ENCODE data around the gene IRAK3. TPM values are rescaled to one million over a fixed set of nuclear protein-coding genes. Genes with fewer than 3 reads are reported as not detected.
"Not testable (repeated sequence)": the region's sequence is repeated elsewhere in the genome, so short reads cannot be mapped to it uniquely, and the experiment has no call there.

IRAK3 gene
- total and polyA plus RNA-seq, 2 donors (not counting 3 experiments of a cell fraction or from before 2014, with no cell fraction given), result 2.3 to 8.5 TPM

DNA sequence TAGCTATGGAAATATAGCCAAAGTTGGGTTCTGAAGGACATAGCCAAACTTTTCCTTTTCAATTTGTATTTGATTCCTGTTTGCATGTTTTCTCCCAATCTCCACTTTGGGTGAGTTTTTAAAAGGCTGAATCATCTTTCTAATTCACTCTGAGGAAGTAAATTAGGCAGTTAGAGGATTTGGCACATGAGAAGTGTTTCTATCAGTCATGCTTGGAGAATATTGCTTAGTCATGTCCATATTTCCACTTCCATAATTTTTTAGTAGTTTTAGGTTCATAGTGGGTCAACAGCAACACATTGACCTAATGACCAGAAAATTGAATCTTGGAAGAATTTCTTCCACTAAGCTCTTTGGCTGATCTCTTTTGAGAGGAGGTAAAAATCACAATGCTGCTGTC lies 21.8 kb downstream of the IRAK3 start:
- Histone ChIP-seq H3K9me3 (replicated peaks; ENCODE audit: control insufficient read depth, insufficient read depth, low read length) (no peaks in the 10 kb centered on the region), H3K36me3 (ENCODE audit: control insufficient read depth in 2 of 2, extremely low read depth in 1 of 2, insufficient read depth in 2 of 2, low read length in 2 of 2) (no peaks in the 10 kb centered on the region), H3K79me2 (ENCODE audit: control insufficient read depth, insufficient read depth, low read length) (no peaks in the 10 kb centered on the region), H3K9ac (replicated peaks; ENCODE audit: extremely low read depth, insufficient read depth, low read length) (no peak overlapping the region), H3K9me1 (replicated peaks; ENCODE audit: control insufficient read depth, extremely low read depth, insufficient read depth, low read length) (no peaks in the 10 kb centered on the region), H2AFZ (ENCODE audit: low read depth, low read length) (no peak overlapping the region), H4K20me1 (replicated peaks; ENCODE audit: control insufficient read depth, extremely low read depth, insufficient read depth, low read length) (no peaks in the 10 kb centered on the region), H3K27ac (ENCODE audit: insufficient read depth, low read depth, low read length) (no peak overlapping the region), H3K4me3 (replicated peaks in 1 of 3; ENCODE audit: insufficient read depth in 1 of 3, low read depth in 1 of 3, low read length in 3 of 3) (no peak overlapping the region), H3K4me2 (ENCODE audit: insufficient read depth, low read length) (no peak overlapping the region), H3K4me1 (ENCODE audit: control insufficient read depth, extremely low read depth, insufficient read depth, low read length) (no peaks in the 10 kb centered on the region), H3K27me3 (ENCODE audit: control insufficient read depth in 2 of 2, insufficient read depth in 2 of 2, low read length in 2 of 2) (no peaks in the 10 kb centered on the region)
- dilution Hi-C loops (cut with MboI; ENCODE audit: extremely low pct_ligation_motif_present, low sequenced_read_pairs) (no loop called here), intact Hi-C loops (cut with micrococcal nuclease) (no loop called here)
- no TSS peak for BruUV-seq (replicated peaks)
- no peak for FAIRE-seq
- DNase-seq (ENCODE audit: low read depth, low spot score), result no peak
- POLR2A ChIA-PET, result no interaction called here
- TF ChIP-seq FOS (IDR thresholded peaks at IDR 0.05; ENCODE audit: borderline replicate concordance, insufficient read depth, low read length) (no peak), JUN (IDR thresholded peaks at IDR 0.05; ENCODE audit: borderline replicate concordance, insufficient read depth, insufficient read length, low read depth) (no peak), GATA2 (IDR thresholded peaks at IDR 0.05; ENCODE audit: insufficient read depth, insufficient read length, low read depth, low read length) (no peak), POLR2A (IDR thresholded peaks at IDR 0.05; ENCODE audit: low read depth, low read length) (no peak), EZH2 (IDR thresholded peaks at IDR 0.05; ENCODE audit: borderline replicate concordance, low read depth, low read length, severe bottlenecking) (no peak), MYC (IDR thresholded peaks at IDR 0.05; ENCODE audit: low read depth, low read length) (no peak), CTCF (IDR thresholded peaks at IDR 0.05; ENCODE audit: extremely low read depth in 1 of 2, insufficient read depth in 1 of 2, low read depth in 1 of 2, low read length in 2 of 2) (no peak), POLR2AphosphoS5 (IDR thresholded peaks at IDR 0.05; ENCODE audit: insufficient read depth, low read depth, low read length) (no peak)
- TF ChIP-seq, protein P1, sequence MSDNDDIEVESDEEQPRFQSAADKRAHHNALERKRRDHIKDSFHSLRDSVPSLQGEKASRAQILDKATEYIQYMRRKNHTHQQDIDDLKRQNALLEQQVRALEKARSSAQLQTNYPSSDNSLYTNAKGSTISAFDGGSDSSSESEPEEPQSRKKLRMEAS (IDR thresholded peaks at IDR 0.05; ENCODE audit: insufficient read depth, insufficient read length), result no peak
- CTCF ChIA-PET, result interaction anchor here (0.7 kb wide), 1 partner anchor 15 kb away, joined by 3 read pairs; no protein-coding TSS in a partner anchor

DNA sequence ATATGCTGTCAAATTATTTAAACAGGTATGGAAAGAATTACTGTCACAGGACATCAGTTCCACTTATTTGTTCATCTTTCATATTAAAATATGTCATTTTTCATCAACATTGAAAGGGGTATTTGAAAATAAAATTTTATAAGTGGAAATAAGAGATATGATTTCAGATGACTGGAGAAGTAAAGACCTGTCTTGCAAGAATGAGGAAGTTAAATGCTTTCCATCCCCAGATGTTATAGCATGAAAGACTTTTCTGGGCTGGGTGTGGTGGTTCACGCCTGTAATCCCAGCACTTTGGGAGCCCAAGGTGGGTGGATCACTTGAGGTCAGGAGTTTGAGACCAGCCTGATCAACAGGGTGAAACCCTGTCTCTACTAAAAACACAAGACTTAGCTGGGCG lies 22.6 kb downstream of the IRAK3 start:
- H2AFZ ChIP-seq (ENCODE audit: low read depth, low read length); H3K27ac ChIP-seq (ENCODE audit: insufficient read depth, low read depth, low read length); FAIRE-seq; H3K9me3 ChIP-seq (replicated peaks; ENCODE audit: control insufficient read depth, insufficient read depth, low read length); CTCF ChIA-PET; intact Hi-C loops (cut with micrococcal nuclease); H3K79me2 ChIP-seq (ENCODE audit: control insufficient read depth, insufficient read depth, low read length); BruUV-seq (replicated peaks); POLR2A ChIA-PET; H4K20me1 ChIP-seq (replicated peaks; ENCODE audit: control insufficient read depth, extremely low read depth, insufficient read depth, low read length); H3K9ac ChIP-seq (replicated peaks; ENCODE audit: extremely low read depth, insufficient read depth, low read length); dilution Hi-C loops (cut with MboI; ENCODE audit: extremely low pct_ligation_motif_present, low sequenced_read_pairs); DNase-seq (ENCODE audit: low read depth, low spot score); H3K27me3 ChIP-seq (ENCODE audit: control insufficient read depth in 2 of 2, insufficient read depth in 2 of 2, low read length in 2 of 2); H3K4me1 ChIP-seq (ENCODE audit: control insufficient read depth, extremely low read depth, insufficient read depth, low read length); H3K4me2 ChIP-seq (ENCODE audit: insufficient read depth, low read length); H3K9me1 ChIP-seq (replicated peaks; ENCODE audit: control insufficient read depth, extremely low read depth, insufficient read depth, low read length); H3K36me3 ChIP-seq (ENCODE audit: control insufficient read depth in 2 of 2, extremely low read depth in 1 of 2, insufficient read depth in 2 of 2, low read length in 2 of 2); H3K4me3 ChIP-seq (replicated peaks in 1 of 3; ENCODE audit: insufficient read depth in 1 of 3, low read depth in 1 of 3, low read length in 3 of 3): not testable (repeated sequence)

- BruUV-seq (replicated peaks); POLR2A ChIA-PET; H3K9me3 ChIP-seq (replicated peaks; ENCODE audit: control insufficient read depth, insufficient read depth, low read length): not testable (repeated sequence)
These were observed 24.0 kb downstream of the IRAK3 start for GRCh38 chr12:66213011-66213410.

More at GRCh38 chr12:66213011-66213410, 24.0 kb downstream of the IRAK3 start:
- H3K79me2 ChIP-seq (ENCODE audit: control insufficient read depth, insufficient read depth, low read length); H3K9me1 ChIP-seq (replicated peaks; ENCODE audit: control insufficient read depth, extremely low read depth, insufficient read depth, low read length); H3K36me3 ChIP-seq (ENCODE audit: control insufficient read depth in 2 of 2, extremely low read depth in 1 of 2, insufficient read depth in 2 of 2, low read length in 2 of 2); intact Hi-C loops (cut with micrococcal nuclease); FAIRE-seq; DNase-seq (ENCODE audit: low read depth, low spot score); CTCF ChIA-PET; dilution Hi-C loops (cut with MboI; ENCODE audit: extremely low pct_ligation_motif_present, low sequenced_read_pairs); H2AFZ ChIP-seq (ENCODE audit: low read depth, low read length); H3K27me3 ChIP-seq (ENCODE audit: control insufficient read depth in 2 of 2, insufficient read depth in 2 of 2, low read length in 2 of 2); H3K4me2 ChIP-seq (ENCODE audit: insufficient read depth, low read length); H4K20me1 ChIP-seq (replicated peaks; ENCODE audit: control insufficient read depth, extremely low read depth, insufficient read depth, low read length); H3K4me3 ChIP-seq (replicated peaks in 1 of 3; ENCODE audit: insufficient read depth in 1 of 3, low read depth in 1 of 3, low read length in 3 of 3); H3K27ac ChIP-seq (ENCODE audit: insufficient read depth, low read depth, low read length); H3K9ac ChIP-seq (replicated peaks; ENCODE audit: extremely low read depth, insufficient read depth, low read length): not testable (repeated sequence)
- H3K4me1 ChIP-seq (ENCODE audit: control insufficient read depth, extremely low read depth, insufficient read depth, low read length), result peaks cover 11% of the 10 kb centered on the region

All from endothelial cell of umbilical vein (primary cell).